ENCODE measurements around the gene MUC21.
"Not testable (repeated sequence)": the region's sequence is repeated elsewhere in the genome, so short reads cannot be mapped to it uniquely, and the experiment has no call there.

Gene MUC21

DNA sequence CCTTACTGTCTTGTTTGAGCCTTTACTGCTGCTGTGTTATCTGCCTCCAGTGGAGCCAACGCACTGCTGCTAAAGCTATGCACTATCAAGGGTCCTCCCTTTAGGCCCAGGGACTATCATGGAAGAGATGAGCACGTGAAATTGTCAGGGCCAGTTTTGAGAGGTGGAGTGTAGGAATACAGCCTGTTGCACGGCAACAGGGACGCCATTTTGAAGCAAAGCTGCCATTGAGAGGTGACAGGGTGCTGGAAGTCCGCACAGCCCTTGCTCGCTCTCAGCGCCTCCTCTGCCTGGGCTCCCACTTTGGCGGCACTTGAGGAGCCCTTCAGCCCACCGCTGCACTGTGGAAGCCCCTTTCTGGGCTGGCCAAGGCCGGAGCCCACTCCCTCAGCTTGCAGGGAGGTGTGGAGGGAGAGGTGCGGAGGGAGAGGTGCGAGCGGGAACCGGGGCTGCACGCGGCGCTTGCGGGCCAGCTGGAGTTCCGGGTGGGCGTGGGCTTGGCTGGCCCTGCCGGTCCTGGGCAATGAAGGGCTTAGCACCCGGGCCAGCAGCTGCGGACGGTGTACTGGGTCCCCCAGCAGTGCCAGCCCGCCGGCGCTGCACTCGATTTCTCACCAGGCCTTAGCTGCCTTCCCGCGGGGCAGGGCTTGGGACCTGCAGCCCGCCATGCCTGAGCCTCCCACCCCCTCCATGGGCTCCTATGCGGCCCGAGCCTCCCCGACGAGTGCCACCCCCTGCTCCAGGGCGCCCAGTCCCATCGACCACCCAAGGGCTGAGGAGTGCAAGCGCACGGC, 16.7 kb downstream of the MUC21 start:
- H3K27ac ChIP-seq (ENCODE audit: low read depth, low read length); H3K9me2 ChIP-seq (replicated peaks; ENCODE audit: insufficient read depth, low read length); H2AFZ ChIP-seq (ENCODE audit: low read depth, low read length, severe bottlenecking); H4K20me1 ChIP-seq (ENCODE audit: low read depth, low read length); H3F3A ChIP-seq (ENCODE audit: insufficient read depth); H3K9me3 ChIP-seq (ENCODE audit: insufficient read depth, low read length); H3K9ac ChIP-seq (ENCODE audit: low read length); H3K4me2 ChIP-seq (ENCODE audit: low read depth, low read length, poor library complexity, severe bottlenecking); H3K27me3 ChIP-seq (ENCODE audit: low read length); H3K4me3 ChIP-seq (ENCODE audit: insufficient read depth, low read length, poor library complexity, severe bottlenecking); H3K36me3 ChIP-seq (ENCODE audit: low read length); H3K79me2 ChIP-seq (ENCODE audit: insufficient read depth, low read length): not testable (repeated sequence)

DNA sequence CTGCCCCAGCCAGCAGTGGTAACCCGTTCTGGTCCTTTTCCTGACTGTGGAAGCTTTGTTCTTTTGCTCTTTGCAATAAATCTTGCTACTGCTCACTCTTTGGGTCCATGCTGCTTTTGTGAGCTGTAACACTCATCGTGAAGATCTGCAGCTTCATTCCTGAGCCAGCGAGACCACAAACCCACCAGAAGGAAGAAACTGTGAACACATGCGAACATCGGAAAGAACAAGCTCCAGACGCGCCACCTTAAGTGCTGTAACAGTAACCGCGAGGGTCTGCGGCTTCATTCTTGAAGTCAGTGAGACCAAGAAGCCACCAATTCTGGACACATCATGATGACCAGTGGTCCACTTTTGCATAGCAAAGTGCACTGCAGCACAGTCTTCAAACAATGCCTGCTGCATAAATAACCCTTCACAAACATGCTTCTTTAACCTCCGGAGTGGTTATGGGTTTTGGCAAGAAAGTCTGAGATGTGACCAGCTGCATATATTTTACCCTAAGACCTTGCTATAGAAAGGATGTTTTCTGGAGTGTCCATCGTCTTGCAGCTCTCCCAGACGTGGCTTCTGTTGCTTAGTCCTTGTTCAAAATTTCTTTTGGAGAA, 17.9 kb downstream of the MUC21 start:
- H3F3A ChIP-seq (ENCODE audit: insufficient read depth): no peaks in the 10 kb centered on the region
- no peak overlapping the region for H3K9ac ChIP-seq (ENCODE audit: low read length)
- no peaks in the 10 kb centered on the region for H3K36me3 ChIP-seq (ENCODE audit: low read length)
- H3K4me3 ChIP-seq (ENCODE audit: insufficient read depth, low read length, poor library complexity, severe bottlenecking): no peak overlapping the region
- no peaks in the 10 kb centered on the region for H3K79me2 ChIP-seq (ENCODE audit: insufficient read depth, low read length)
- no peaks in the 10 kb centered on the region for H3K9me3 ChIP-seq (ENCODE audit: insufficient read depth, low read length)
- no peak overlapping the region for H3K27ac ChIP-seq (ENCODE audit: low read depth, low read length)
- no peaks in the 10 kb centered on the region for H3K9me2 ChIP-seq (replicated peaks; ENCODE audit: insufficient read depth, low read length)
- no peak overlapping the region for H2AFZ ChIP-seq (ENCODE audit: low read depth, low read length, severe bottlenecking)
- no peaks in the 10 kb centered on the region for H3K27me3 ChIP-seq (ENCODE audit: low read length)
- H3K4me2 ChIP-seq (ENCODE audit: low read depth, low read length, poor library complexity, severe bottlenecking): no peak overlapping the region
- no peak for TF ChIP-seq EZH2phosphoT487 (conservative IDR thresholded peaks at IDR 0.05; ENCODE audit: low read length)
- TF ChIP-seq, protein P1, sequence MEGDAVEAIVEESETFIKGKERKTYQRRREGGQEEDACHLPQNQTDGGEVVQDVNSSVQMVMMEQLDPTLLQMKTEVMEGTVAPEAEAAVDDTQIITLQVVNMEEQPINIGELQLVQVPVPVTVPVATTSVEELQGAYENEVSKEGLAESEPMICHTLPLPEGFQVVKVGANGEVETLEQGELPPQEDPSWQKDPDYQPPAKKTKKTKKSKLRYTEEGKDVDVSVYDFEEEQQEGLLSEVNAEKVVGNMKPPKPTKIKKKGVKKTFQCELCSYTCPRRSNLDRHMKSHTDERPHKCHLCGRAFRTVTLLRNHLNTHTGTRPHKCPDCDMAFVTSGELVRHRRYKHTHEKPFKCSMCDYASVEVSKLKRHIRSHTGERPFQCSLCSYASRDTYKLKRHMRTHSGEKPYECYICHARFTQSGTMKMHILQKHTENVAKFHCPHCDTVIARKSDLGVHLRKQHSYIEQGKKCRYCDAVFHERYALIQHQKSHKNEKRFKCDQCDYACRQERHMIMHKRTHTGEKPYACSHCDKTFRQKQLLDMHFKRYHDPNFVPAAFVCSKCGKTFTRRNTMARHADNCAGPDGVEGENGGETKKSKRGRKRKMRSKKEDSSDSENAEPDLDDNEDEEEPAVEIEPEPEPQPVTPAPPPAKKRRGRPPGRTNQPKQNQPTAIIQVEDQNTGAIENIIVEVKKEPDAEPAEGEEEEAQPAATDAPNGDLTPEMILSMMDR (IDR thresholded peaks at IDR 0.05; ENCODE audit: insufficient read depth, low read length, poor library complexity, severe bottlenecking): no peak
- no peaks in the 10 kb centered on the region for H4K20me1 ChIP-seq (ENCODE audit: low read depth, low read length)

DNA sequence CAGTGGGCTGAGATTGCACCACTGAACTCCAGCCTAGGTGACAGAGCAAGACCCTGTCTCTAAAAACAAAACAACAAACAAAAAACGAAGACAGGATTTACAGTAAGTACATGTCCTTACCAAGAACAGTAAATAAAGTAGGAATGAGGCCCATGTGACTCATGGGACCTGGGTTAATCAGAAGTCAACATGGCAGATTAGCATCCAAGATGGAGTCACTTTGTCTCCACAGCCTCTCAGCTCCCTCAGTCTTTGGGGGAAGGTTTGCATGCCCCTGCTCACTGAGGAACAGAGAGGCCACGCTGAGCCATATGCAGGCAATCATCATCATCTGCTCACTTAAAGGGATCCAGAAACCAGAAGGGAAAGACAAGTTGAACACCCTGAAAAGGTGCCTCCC, 19.0 kb downstream of the MUC21 start:
- H3K4me2 ChIP-seq (ENCODE audit: low read depth, low read length, poor library complexity, severe bottlenecking): no peak overlapping the region
- H3K9me3 ChIP-seq (ENCODE audit: insufficient read depth, low read length): no peaks in the 10 kb centered on the region
- no peak overlapping the region for H3K4me3 ChIP-seq (ENCODE audit: insufficient read depth, low read length, poor library complexity, severe bottlenecking)
- no peak overlapping the region for H3K27ac ChIP-seq (ENCODE audit: low read depth, low read length)
- no peaks in the 10 kb centered on the region for H3F3A ChIP-seq (ENCODE audit: insufficient read depth)
- no peaks in the 10 kb centered on the region for H3K9me2 ChIP-seq (replicated peaks; ENCODE audit: insufficient read depth, low read length)
- no peaks in the 10 kb centered on the region for H4K20me1 ChIP-seq (ENCODE audit: low read depth, low read length)
- H3K36me3 ChIP-seq (ENCODE audit: low read length): no peaks in the 10 kb centered on the region
- no peak overlapping the region for H2AFZ ChIP-seq (ENCODE audit: low read depth, low read length, severe bottlenecking)
- no peaks in the 10 kb centered on the region for H3K27me3 ChIP-seq (ENCODE audit: low read length)
- H3K9ac ChIP-seq (ENCODE audit: low read length): no peak overlapping the region
- H3K79me2 ChIP-seq (ENCODE audit: insufficient read depth, low read length): no peaks in the 10 kb centered on the region
- TF ChIP-seq, protein P1 (IDR thresholded peaks at IDR 0.05; ENCODE audit: insufficient read depth, low read length, poor library complexity, severe bottlenecking): no peak
- no peak for TF ChIP-seq EZH2phosphoT487 (conservative IDR thresholded peaks at IDR 0.05; ENCODE audit: low read length)

DNA sequence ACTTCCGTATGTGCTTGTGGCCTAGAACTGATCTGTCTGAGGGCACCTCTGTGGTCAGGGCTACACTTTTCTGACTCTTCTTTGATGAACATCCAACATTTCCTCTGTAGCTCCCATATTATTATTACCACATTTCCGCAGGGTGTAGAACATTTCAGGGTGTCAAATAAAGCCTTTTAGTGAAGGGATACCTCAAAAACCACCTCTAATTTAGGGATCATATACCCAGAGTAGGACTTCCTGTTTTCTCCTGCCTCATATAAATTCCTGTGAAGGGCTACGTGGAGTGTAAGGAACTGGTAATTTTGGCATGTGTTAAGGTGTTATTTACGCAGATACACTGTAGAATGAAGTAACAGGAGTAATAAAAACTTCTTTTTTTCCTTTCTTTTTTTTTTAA, 21.3 kb downstream of the MUC21 start:
- H3F3A ChIP-seq (ENCODE audit: insufficient read depth): no peaks in the 10 kb centered on the region
- H3K9me2 ChIP-seq (replicated peaks; ENCODE audit: insufficient read depth, low read length): no peaks in the 10 kb centered on the region
- H3K4me3 ChIP-seq (ENCODE audit: insufficient read depth, low read length, poor library complexity, severe bottlenecking): no peak overlapping the region
- H3K4me2 ChIP-seq (ENCODE audit: low read depth, low read length, poor library complexity, severe bottlenecking): no peak overlapping the region
- no peaks in the 10 kb centered on the region for H3K9me3 ChIP-seq (ENCODE audit: insufficient read depth, low read length)
- no peaks in the 10 kb centered on the region for H3K79me2 ChIP-seq (ENCODE audit: insufficient read depth, low read length)
- H3K9ac ChIP-seq (ENCODE audit: low read length): no peak overlapping the region
- peaks cover 4% of the 10 kb centered on the region; the same call in 1 of the 2 replicates for H3K27me3 ChIP-seq (ENCODE audit: low read length)
- H3K27ac ChIP-seq (ENCODE audit: low read depth, low read length): no peak overlapping the region
- H3K36me3 ChIP-seq (ENCODE audit: low read length): no peaks in the 10 kb centered on the region
- H2AFZ ChIP-seq (ENCODE audit: low read depth, low read length, severe bottlenecking): no peak overlapping the region
- H4K20me1 ChIP-seq (ENCODE audit: low read depth, low read length): no peaks in the 10 kb centered on the region
- TF ChIP-seq, protein P1 (IDR thresholded peaks at IDR 0.05; ENCODE audit: insufficient read depth, low read length, poor library complexity, severe bottlenecking): no peak
- TF ChIP-seq EZH2phosphoT487 (conservative IDR thresholded peaks at IDR 0.05; ENCODE audit: low read length): no peak
